HG02840 (cell line): ENCODE results near the gene AFM.
"Not testable (repeated sequence)": the region's sequence is repeated elsewhere in the genome, so short reads cannot be mapped to it uniquely, and the experiment has no call there.

Experiments used
- ATAC-seq: cut with Tn5 transposase; IDR thresholded peaks from one replicate; pipeline ENCODE4 v1.9.1; 2021; ENCODE audit warnings: mild to moderate bottlenecking, moderate library complexity, moderate number of reproducible peaks; ENCODE audit not compliant: unreplicated experiment, low FRiP score

The AFM gene

DNA sequence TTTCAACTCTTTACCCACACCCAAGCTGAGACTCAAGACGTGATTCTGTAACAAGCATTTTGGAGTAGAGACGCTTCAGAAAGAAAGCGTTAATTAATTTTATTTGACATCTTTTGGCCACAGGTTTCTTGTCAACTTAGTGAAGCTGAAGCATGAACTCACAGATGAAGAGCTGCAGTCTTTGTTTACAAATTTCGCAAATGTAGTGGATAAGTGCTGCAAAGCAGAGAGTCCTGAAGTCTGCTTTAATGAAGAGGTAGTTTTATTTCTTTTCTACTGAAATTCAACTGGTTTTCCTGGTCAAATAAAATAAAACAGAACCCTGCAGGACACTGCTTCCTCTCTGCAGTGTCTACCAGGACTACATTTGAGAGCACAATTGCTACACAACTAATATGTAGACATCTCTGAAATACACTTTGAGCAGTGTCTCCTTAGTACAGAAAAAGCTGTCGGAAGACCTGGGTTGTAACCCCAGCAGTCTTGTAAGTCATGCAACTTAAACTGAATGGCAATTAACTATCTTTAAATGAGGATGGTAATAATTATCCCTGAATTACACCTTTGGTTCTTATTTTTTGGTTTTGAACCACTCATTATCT lies 20.2 kb downstream of the AFM start:
- no peak for ATAC-seq

DNA sequence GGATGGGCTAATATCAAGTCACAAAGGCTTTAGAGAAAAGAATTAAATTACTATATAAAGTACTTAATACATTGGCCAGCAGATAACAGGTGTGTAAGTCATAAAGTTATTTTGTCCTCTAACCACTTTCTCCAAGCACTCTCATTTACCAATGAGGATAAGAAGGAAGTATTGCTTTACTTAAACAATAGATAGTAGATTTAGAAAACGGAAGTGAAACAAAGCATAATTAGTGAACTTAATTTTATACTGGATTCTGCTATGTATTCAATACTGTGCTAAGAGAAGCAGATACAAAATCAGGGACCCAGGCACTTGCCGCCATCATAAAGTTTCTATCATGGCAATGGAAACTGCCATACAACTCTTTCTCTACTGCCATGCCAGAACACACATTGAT lies 24.0 kb downstream of the AFM start:
- no peak for ATAC-seq

DNA sequence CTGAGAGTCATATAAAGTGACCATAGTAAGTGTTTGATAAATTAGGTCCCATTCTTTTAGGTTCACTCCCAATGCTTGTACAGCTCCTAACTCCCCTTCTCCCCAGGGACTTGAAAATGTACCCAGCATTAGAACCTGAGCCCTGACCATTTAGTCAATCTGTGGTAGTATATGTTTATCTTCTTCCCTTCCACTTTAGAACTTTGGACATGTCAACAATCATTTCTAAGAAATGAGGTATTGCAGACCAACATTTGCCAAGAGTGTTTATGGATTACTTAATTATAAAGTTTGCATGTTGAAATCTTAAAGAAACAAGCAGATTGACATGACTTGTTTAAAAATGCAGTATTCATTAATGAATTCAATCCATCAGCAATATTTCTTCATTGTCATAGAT lies 26.0 kb downstream of the AFM start:
- ATAC-seq, result no peak

DNA sequence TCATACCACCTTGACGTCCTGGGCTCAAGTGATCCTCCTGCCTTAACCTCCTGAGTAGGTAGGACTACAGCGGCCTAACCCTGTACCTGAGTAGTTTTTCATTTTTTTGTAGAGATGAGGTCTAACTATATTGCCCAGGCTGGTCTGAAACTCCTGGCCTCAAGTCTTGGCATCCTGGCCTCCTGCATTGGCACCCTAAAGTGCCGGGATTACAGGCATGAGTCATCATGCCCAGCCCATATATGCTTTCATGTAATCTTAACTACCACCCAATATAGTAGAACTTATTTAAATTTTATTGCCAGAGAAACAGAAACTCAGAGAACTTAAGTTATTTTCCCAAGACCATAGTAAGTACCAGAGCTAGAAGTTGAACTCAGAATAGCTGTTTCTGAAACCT lies 27.1 kb downstream of the AFM start:
- no peak for ATAC-seq

DNA sequence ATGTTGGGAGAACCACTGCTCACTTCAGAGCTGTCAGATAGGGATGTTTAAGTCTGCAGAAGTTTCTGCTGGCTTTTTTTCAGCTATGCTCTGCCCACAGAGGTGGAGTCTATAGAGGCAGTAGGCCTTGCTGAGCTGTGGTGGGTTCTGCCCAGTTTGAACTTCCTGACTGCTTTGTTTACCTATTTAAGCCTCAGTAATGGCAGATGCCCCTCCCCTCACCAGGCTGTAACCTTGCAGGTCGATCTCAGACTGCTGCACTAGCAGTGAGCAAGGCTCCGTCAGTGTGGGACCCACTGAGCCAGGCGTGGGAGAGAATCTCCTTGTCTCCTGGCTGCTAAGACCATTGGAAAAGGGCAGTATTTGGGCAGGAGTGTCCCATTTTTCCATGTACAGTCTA lies 36.8 kb downstream of the AFM start:
- ATAC-seq, result no peak

DNA sequence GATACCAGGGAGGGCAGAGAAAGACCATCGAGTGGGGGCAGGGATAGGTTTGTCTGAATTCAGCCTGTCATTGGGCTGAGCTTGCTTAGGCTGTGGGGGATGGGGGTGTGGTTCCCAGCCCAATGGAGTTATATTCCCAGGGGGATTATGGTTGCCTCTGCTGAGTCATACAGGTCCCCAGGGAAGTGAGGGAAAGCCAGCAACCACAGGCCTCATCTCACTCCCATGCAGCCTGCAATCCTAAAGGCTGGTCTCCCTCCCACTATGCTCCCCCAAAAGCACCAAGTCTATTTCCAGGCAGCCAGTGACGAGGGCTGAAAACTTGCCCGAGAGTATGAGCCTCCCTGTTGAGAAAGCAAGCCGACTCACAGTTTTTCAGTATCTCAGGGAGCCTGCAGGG lies 39.3 kb downstream of the AFM start:
- no peak for ATAC-seq

DNA sequence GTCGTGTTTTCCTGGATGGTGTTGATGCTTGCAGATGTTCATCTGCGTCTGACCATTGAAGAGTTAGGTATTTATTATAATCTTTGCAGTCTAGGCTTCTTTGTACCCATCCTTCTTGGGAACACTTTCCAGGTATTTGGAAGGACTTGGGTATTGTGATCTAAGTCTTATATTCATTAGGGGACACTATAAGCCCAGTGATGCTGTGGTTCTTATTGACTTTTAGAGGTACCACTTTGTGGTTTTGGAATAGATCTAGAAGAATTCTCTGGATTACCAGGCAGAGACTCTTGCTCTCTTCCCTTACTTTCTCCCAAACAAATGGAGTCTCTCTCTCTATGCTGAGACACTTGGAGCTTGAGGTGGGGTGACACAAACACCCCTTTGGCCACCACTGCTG lies 41.6 kb downstream of the AFM start:
- ATAC-seq, result no peak

DNA sequence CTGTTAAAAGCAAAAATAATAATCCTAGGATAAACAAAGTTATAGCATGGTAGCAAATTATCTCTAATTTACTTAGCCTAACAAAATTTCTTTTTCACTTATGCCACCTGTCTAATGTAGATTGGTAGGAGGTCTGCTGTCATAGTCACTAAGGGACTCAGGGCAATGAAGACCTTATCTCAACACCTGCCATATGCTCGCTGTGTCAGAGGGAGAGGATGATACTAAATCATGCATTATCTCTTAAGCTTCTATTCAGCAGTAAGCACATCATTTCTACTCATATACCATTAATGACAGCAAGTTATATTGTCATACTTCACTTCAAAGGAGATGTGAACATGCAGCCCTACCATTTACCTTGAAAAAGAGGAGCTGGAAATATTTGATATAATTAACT lies 44.1 kb downstream of the AFM start:
- ATAC-seq, result no peak

DNA sequence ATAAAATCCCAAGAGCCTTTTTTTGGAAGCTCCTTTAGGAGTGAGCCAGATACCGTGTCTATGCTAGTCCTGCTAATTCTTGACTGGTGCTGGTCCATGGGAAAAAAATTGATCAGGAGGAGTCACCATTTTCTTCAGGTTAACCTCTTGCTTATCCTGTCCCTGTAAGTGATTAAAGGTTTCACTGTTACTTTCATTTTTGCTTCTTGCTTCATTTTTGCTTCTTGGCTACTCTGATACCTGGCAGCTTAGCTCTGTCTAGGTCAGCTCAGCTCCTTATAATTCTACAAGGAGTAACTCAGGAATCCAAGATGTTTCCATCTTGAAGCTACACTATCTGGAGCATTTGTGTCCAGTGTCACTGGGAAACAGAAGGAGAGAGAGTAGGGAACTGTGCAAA lies 45.7 kb downstream of the AFM start:
- no peak for ATAC-seq

DNA sequence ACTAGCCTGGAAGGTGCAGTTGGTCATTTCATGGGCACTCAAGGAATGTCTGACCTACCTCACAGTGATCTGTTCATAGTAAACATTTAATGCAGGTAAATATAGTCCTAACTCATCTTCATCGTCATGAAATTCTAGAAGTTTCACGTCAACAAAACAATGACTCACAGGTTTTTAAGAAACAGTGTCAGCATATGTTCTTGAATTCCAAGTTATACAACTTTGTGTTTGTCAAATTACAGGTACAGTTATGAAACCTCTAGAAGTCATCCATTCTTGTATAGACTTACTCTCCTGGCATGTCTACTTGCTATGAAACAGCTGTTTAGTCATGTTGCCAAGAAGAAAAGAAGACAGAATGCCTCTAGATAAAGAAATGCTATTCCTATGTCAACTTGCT lies 46.6 kb downstream of the AFM start:
- ATAC-seq, result no peak

DNA sequence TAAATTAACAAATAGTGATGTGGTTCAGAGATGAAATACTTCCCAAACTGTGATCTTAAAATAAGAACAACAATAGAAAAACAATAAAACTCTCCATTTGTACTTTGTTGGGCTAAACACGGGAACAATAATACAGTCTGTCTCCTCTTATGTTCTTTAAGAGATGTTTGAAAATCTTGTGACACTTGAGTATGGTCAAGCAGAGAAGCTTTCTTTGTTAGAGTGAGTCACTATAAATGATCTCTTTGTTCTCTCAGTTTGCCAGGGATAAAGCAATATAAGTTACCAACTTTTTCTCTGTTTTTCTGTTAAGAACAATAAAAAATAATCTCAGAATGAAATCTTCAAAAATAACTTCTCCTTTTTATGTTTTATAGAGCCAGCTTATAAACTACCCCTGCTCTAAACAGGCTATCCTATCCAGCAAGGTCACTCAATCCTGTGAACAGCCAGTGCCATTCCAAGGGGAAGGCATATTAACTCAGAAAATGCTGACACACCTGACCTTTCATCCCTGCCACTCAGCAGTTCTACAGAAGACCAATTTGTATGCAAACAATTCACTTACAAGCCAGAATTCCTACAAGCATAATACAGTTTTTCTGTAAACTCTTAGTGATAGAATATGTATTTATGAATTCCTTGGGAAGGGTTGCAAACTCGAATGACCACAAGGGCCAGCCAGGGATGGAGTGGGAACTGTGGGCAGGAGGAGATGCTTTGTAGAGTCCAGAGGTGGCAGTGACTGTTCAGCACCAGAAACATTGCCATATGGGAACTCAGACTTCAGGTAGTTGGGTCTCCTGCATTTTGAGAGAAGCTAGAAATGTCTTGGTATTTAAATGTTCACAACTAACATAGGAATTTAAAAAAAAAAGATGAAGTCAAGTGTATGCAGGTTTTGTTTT lies 52.2 kb downstream of the AFM start:
- ATAC-seq, result no peak

DNA sequence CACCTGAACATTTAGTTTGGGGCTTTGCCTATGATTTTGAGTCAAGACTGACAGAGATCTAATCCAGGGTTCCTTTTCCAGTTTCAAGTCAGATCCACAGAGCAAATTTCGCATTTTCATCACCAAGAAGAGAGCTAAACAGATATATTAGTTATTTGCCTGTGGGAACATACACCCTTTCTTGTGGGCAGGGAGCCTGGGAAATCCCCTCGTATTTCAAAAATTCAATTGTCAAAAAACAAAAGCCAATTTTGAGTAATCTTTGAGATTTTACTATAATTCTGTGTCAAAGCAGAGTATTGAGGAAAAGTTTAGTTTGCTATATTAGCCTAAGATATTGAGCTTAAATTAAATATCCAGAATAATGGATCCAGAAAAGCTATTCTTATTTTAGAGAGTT lies 56.6 kb downstream of the AFM start:
- no peak for ATAC-seq

DNA sequence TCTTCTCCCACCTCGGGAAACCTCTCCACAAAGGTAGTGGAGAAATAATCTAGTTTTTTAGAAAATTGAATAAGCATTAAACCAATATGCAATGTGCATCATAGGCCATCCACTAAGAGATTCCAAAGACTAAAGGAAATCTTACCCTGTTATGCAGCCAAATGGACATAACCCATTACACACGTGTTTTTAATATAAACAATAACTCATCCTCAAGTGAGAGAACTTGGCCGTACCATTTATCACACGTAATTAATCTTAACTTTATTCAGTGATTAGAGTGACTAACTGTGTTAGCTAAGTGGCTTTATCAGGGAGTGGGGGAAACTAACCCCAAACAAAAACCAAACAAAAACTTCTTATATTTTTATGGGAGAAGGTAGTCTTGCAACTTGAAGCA lies 57.8 kb downstream of the AFM start:
- ATAC-seq, result no peak

DNA sequence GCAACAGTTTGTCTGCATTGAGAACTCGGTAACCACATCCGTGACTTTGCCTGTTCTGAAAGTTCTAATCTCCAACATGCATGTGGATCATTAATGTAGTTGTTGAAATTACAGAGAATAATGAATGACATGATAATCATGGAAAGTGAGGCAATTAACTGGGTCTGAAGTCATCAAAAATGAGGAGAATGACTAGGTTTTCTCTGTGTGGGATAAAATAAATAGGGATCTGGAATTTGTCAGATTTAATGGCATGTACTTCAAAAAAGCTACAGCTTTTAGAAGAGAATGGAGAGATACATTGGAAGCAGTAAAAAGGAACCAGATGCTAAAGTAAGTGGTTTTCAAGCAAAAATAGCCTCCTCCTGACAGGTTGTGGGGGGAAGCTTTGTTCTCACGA lies 59.3 kb downstream of the AFM start:
- ATAC-seq, result no peak

DNA sequence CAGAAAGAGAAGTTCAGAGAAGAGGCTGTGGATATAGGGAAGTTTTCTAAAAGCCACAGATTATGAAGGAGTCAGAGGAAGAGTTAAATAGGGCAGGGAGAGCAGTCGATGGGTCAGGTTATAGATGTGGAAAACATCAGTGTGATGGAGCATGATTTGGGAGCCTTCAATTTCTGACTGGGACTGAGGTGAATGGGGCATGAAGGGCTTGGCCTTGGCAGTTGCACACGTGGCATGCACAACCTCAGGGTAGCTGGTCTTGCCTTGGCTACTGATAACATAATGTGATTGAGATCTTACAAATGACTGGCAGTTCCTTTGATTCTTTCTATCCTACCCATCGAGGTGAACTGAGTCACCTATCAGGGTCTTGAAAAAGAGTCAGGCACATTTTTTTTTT lies 59.7 kb downstream of the AFM start:
- no peak for ATAC-seq

DNA sequence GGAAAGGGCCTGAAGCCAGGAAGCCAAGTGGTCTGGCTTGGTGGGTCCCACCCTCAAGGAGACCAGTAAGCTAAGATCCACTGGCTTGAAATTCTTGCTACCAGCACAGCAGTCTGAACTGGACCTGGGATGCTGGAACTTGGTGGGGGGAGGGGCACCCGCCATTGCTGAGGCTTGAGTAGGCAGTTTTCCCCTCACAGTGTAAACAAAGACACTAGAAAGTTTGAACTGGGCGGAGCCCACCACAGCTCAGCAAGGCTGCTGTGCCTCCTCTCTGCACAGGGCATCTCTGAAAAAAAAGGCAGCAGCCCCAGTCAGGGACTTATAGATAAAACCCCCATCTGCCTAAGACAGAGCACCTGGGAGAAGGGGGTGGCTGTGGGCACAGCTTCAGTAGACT lies 63.1 kb downstream of the AFM start:
- no peak for ATAC-seq

DNA sequence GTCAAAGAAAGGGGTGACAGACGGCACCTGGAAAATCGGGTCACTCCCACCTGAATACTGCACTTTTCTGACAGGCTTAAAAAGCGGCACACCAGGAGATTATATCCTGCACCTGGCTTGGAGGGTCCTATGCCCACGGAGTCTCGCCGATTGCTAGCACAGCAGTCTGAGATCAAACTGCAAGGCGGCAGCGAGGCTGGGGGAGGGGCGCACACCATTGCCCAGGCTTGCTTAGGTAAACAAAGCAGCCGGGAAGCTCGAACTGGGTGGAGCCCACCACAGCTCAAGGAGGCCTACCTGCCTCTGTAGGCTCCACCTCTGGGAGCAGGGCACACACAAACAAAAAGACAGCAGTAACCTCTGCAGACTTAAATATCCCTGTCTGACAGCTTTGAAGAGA lies 69.3 kb downstream of the AFM start:
- ATAC-seq, result not testable (repeated sequence)
